Aorta (tissue), 5 donors: ENCODE results near the gene SCAF11. TPM values are rescaled to one million over a fixed set of nuclear protein-coding genes. Genes with fewer than 3 reads are reported as not detected.
A peak's percentile ranks its signal among the peaks of the same experiment; 100 is the strongest.
"Not testable (repeated sequence)": the region's sequence is repeated elsewhere in the genome, so short reads cannot be mapped to it uniquely, and the experiment has no call there.

Source experiments
- ATAC-seq: fragments of 200-7000 bp; cut with Tn5 transposase; one replicate; pipeline ENCODE4 v1.9.1; 2022; ENCODE audit warnings: moderate library complexity; ENCODE audit not compliant: low FRiP score
- DNase-seq, 2 donors: peaks; one replicate each; pipeline ENCODE4 v3.0.0-alpha.2; 2020
- H3K27ac ChIP-seq, 2 donors: one replicate each; pipeline ENCODE4 v1.5.1; 2013; ENCODE audit warnings: low read length in 2 of 2, mild to moderate bottlenecking in 2 of 2, moderate library complexity in 2 of 2, control low read depth in 1 of 2, inconsistent platforms in 1 of 2, low read depth in 1 of 2
- H3K27me3 ChIP-seq, 2 donors: one replicate each; pipeline ENCODE4 v1.6.1; 2013; ENCODE audit warnings: control low read depth in 1 of 2, low read length in 1 of 2, mild to moderate bottlenecking in 1 of 2, moderate library complexity in 1 of 2; ENCODE audit not compliant: insufficient read depth in 2 of 2, control insufficient read depth in 1 of 2
- H3K36me3 ChIP-seq, 2 donors: one replicate each; pipeline ENCODE4 v1.6.1; 2013; ENCODE audit warnings: control low read depth in 1 of 2, low read length in 1 of 2, mild to moderate bottlenecking in 1 of 2; ENCODE audit not compliant: insufficient read depth in 2 of 2, control insufficient read depth in 1 of 2
- H3K4me1 ChIP-seq, 2 donors: one replicate each; pipeline ENCODE4 v1.6.1; 2013; ENCODE audit warnings: low read length in 2 of 2, control low read depth in 1 of 2, mild to moderate bottlenecking in 1 of 2, moderate library complexity in 1 of 2; ENCODE audit not compliant: insufficient read depth in 2 of 2, control insufficient read depth in 1 of 2
- H3K4me3 ChIP-seq, 2 donors: one replicate each; pipeline ENCODE4 v1.5.1; 2013; ENCODE audit warnings: low read length in 2 of 2, control low read depth in 1 of 2, mild to moderate bottlenecking in 1 of 2
- H3K9me3 ChIP-seq: one replicate; pipeline ENCODE4 v1.6.1; 2013; ENCODE audit warnings: mild to moderate bottlenecking, low read length; ENCODE audit not compliant: control insufficient read depth
- WGBS, 2 donors: extraction: QIAGEN DNeasy Blood & Tissue Kit; methylation state at CpG; one replicate each; pipeline ENCODE4 v1.1.7; 2013; 5-methylcytosine and 5-hydroxymethylcytosine counted together
- intact Hi-C, 2 donors: fragments of 100-400 bp; cut with DNase I; formaldehyde crosslinking; loops; one replicate each; pipeline versions ENCODE4 v1.14.2 to v1.15.0; 2022
- long read RNA-seq, 2 donors: library from polyadenylated mRNA; unstranded; transcript quantifications; one replicate each; pipeline ENCODE4 v2.0.0, GENCODE V29; 2020 to 2021
- polyA plus RNA-seq, 2 donors: library from polyadenylated mRNA; stranded (reverse); fragments of 200-250 nt; gene quantifications; one replicate each; pipeline ENCODE4 v1.2.3, GENCODE V29; 2013
- total RNA-seq, 2 donors: library from RNA; stranded (reverse); fragmentation: NEBNext Ultra II Directional; extraction: Animal tissue kit (Norgen Biotek cat#: 25700); gene quantifications; one replicate each; pipeline ENCODE4 v1.2.1, GENCODE V29; 2021
- donor health status: healthy with polysubstance abuse.
- donor health status: Bipolar disorder and iron deficiency.
- donor health status: DM: no; HTN: no; CAD: no.
- donor health status: DM: no; HTN: no; CAD: no.
- donor health status: DM: yes; HTN: yes; CAD: no.

Gene SCAF11
- total RNA-seq = 100 to 1,000 TPM; 146 to 167 TPM
- 10 to 100 TPM; 25.5 to 28.9 TPM for polyA plus RNA-seq
- long read RNA-seq, donor 1, full-length matches to known transcripts = 18 of 94 reads
- long read RNA-seq, donor 1, partial matches to known transcripts = 56 of 94 reads
- long read RNA-seq, donor 1, other reads (novel, unspliced or antisense) = 20 of 94 reads
- long read RNA-seq, donor 2, full-length matches to known transcripts = 13 of 65 reads
- long read RNA-seq, donor 2, partial matches to known transcripts = 22 of 65 reads
- long read RNA-seq, donor 2, other reads (novel, unspliced or antisense) = 30 of 65 reads

GRCh38 chr12:45990468-45991283 lies at the start of gene SCAF11:
SCAF11 (minus strand) TSS chr12:45990574; CDS start chr12:45964167, 26,407 bp downstream.
- intact Hi-C loops = loop anchor here (2.0 to 5.0 kb wide), 2 partner anchors 262 to 362 kb away; partner anchors contain the start of gene ARID2 (in 1 of the 2)
- ATAC-seq (peak; percentile 96), DNase-seq (peak; percentile 100)
- Histone ChIP-seq H3K4me3 (peak within 1 kb of the TSS; percentile 53 to 88), H3K27me3 (no peaks in the 10 kb centered on the region), H3K9me3 (no peaks in the 10 kb centered on the region), H3K4me1 (peaks cover 0 to 5% of the 10 kb centered on the region in 2 donors), H3K27ac (peak within 1 kb of the TSS; percentile 84 to 87), H3K36me3 (no peaks in the 10 kb centered on the region)
- 0% methylated on average over 52 to 54 of the region's 54 CpGs for WGBS, 2 donors

- not testable (repeated sequence) for H3K36me3 ChIP-seq
Measured at GRCh38 chr12:46037066-46037465, 46.7 kb upstream of the SCAF11 start.

GRCh38 chr12:46027172-46027571 lies 36.8 kb upstream of the SCAF11 start:
- intact Hi-C loops = no loop called here
- ATAC-seq (no peak), DNase-seq (no peak)
- H3K27me3 ChIP-seq = no peaks in the 10 kb centered on the region
- no peak overlapping the region for H3K27ac ChIP-seq
- no peaks in the 10 kb centered on the region for H3K4me1 ChIP-seq
- H3K4me3 ChIP-seq = no peak overlapping the region
- peaks cover 27% of the 10 kb centered on the region for H3K9me3 ChIP-seq
- H3K36me3 ChIP-seq = no peaks in the 10 kb centered on the region

More at GRCh38 chr12:46037066-46037465, 46.7 kb upstream of the SCAF11 start:
- H3K27me3 ChIP-seq, ATAC-seq, H3K4me1 ChIP-seq, intact Hi-C loops, H3K9me3 ChIP-seq, DNase-seq, H3K4me3 ChIP-seq, H3K27ac ChIP-seq: not testable (repeated sequence)
- 16 to 31% methylated on average over 4 of the region's 4 CpGs for WGBS, 2 donors

GRCh38 chr12:46024099-46024498 lies 33.7 kb upstream of the SCAF11 start:
- Histone ChIP-seq H3K36me3 (no peaks in the 10 kb centered on the region), H3K27me3 (no peaks in the 10 kb centered on the region), H3K9me3 (peaks cover 27% of the 10 kb centered on the region), H3K27ac (no peak overlapping the region), H3K4me3 (no peak overlapping the region), H3K4me1 (no peaks in the 10 kb centered on the region)
- WGBS, 2 donors = 77 to 83% methylated on average over 2 of the region's 2 CpGs
- intact Hi-C loops = no loop called here
- no peak for DNase-seq
- ATAC-seq = no peak

- H3K36me3 ChIP-seq = no peaks in the 10 kb centered on the region
- no peak for DNase-seq
- H3K27me3 ChIP-seq = no peaks in the 10 kb centered on the region
- H3K9me3 ChIP-seq = peaks cover 18% of the 10 kb centered on the region
- no peak overlapping the region for H3K27ac ChIP-seq
- no peaks in the 10 kb centered on the region for H3K4me1 ChIP-seq
- no peak for ATAC-seq
- H3K4me3 ChIP-seq = no peak overlapping the region
- intact Hi-C loops = no loop called here
Measured at GRCh38 chr12:46020768-46021167, 30.4 kb upstream of the SCAF11 start.

- H3K4me3 ChIP-seq, H3K27me3 ChIP-seq, H3K4me1 ChIP-seq, intact Hi-C loops, DNase-seq, H3K9me3 ChIP-seq, ATAC-seq, H3K27ac ChIP-seq, H3K36me3 ChIP-seq: not testable (repeated sequence)
- 67 to 68% methylated on average over 4 of the region's 4 CpGs for WGBS, 2 donors
Measured at GRCh38 chr12:46018712-46019111, 28.3 kb upstream of the SCAF11 start.

GRCh38 chr12:46017866-46018375 lies 27.5 kb upstream of the SCAF11 start:
- H3K36me3 ChIP-seq, H3K9me3 ChIP-seq, intact Hi-C loops, H3K4me3 ChIP-seq, H3K27me3 ChIP-seq, ATAC-seq, H3K4me1 ChIP-seq, H3K27ac ChIP-seq, DNase-seq: not testable (repeated sequence)
- WGBS, 2 donors = 92% methylated on average over 33 of the region's 33 CpGs

GRCh38 chr12:46005823-46006222 lies 15.4 kb upstream of the SCAF11 start:
- H3K9me3 ChIP-seq = peaks cover 2% of the 10 kb centered on the region
- no peaks in the 10 kb centered on the region for H3K36me3 ChIP-seq
- no peak for ATAC-seq
- DNase-seq = no peak
- H3K4me3 ChIP-seq = no peak overlapping the region
- intact Hi-C loops = no loop called here
- 72% methylated on average over 3 of the region's 3 CpGs for WGBS, 2 donors
- no peaks in the 10 kb centered on the region for H3K27me3 ChIP-seq
- no peaks in the 10 kb centered on the region for H3K4me1 ChIP-seq
- no peak overlapping the region for H3K27ac ChIP-seq
